Brain microvascular endothelial cell (primary cell): Measurements from ENCODE around the gene HOXB3.

Source experiments
- DNase-seq: peaks from one replicate; pipeline ENCODE4 v3.0.0-alpha.2; 2020
- H3K27ac ChIP-seq: fragments of 250-450 bp; sonication (Bioruptor Pico); 2 replicates; pipeline ENCODE4 v1.5.1; 2020; ENCODE audit warnings: mild to moderate bottlenecking, moderate library complexity
- H3K27me3 ChIP-seq: fragments of 250-450 bp; sonication (Bioruptor Pico); replicated peaks from 2 replicates; pipeline ENCODE4 v1.5.1; 2020; ENCODE audit warnings: mild to moderate bottlenecking
- H3K36me3 ChIP-seq: fragments of 250-450 bp; sonication (Bioruptor Pico); replicated peaks from 2 replicates; pipeline ENCODE4 v1.5.1; 2020; ENCODE audit warnings: mild to moderate bottlenecking
- H3K4me3 ChIP-seq: 2 replicates; pipeline ENCODE4 v1.5.1; 2011; ENCODE audit warnings: low read depth, mild to moderate bottlenecking, control low read depth, low read length, moderate library complexity
- in situ Hi-C: cut with HindIII; loops from 2 replicates; pipeline ENCODE4 v1.10.0; 2017; ENCODE audit warnings: low sequenced_read_pairs, low pct_ligation_motif_present
- TF ChIP-seq, protein P1 (sequence below): IDR thresholded peaks from 2 replicates; pipeline ENCODE4 v1.5.1; 2011; ENCODE audit warnings: low read depth, mild to moderate bottlenecking, moderate library complexity, low read length, control low read depth, inconsistent platforms; ENCODE audit errors: missing control alignments

The HOXB3 gene

DNA sequence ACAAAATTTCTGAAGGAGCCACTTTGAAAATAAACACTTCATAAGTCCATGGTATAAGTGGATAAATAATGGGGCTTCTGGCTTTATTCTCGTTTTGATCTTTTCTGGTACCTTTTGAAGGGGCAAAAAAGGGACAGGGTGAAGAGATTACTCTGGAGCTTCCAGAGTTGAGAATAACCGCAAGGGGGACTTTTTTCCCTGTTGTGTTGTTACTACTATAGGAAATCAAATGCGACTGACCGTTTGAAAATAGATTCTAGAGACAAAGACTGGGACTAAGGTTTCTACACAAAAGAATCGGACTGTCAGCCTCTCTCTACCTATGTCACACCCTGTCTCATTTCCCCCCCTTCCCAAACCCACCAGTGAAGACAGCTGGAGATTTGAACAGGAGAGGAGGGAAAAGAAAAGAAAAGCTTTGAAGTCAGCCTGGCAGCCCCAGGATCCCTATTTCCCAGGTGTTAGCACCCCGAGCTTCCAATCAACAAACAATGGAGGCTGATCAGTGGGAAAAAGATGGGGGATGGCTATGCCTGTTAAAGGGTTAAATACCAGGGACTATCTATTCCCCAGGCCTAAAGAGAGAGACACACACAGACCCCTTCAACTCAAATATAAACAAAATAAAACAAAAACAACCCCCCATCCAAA lies 20.2 kb downstream of the HOXB3 start:
- no peak for DNase-seq
- Histone ChIP-seq H3K27me3 (peaks cover 98% of the 10 kb centered on the region), H3K4me3 (no peak overlapping the region), H3K27ac (no peak overlapping the region), H3K36me3 (no peaks in the 10 kb centered on the region)
- in situ Hi-C loops, result no loop called here
- TF ChIP-seq, protein P1, sequence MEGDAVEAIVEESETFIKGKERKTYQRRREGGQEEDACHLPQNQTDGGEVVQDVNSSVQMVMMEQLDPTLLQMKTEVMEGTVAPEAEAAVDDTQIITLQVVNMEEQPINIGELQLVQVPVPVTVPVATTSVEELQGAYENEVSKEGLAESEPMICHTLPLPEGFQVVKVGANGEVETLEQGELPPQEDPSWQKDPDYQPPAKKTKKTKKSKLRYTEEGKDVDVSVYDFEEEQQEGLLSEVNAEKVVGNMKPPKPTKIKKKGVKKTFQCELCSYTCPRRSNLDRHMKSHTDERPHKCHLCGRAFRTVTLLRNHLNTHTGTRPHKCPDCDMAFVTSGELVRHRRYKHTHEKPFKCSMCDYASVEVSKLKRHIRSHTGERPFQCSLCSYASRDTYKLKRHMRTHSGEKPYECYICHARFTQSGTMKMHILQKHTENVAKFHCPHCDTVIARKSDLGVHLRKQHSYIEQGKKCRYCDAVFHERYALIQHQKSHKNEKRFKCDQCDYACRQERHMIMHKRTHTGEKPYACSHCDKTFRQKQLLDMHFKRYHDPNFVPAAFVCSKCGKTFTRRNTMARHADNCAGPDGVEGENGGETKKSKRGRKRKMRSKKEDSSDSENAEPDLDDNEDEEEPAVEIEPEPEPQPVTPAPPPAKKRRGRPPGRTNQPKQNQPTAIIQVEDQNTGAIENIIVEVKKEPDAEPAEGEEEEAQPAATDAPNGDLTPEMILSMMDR, result no peak

DNA sequence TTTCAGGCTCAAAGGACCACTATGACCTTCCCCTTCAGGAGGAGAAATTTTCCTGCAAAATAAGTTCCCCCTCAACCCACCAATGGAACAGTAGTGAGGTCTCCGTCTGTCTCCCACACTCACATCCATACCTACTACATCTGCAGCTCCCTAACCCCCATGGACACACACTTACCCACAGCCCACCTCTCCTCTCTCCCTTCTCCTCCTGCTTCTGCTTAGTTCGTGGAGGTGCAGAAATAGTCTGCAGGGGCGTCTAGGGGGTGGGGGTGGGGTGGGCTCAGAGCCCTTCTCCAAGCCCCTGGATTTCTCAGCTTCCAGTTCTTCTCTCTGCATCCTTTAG lies 20.8 kb downstream of the HOXB3 start:
- DNase-seq, result no peak
- Histone ChIP-seq H3K27me3 (peaks cover 97% of the 10 kb centered on the region), H3K27ac (no peak overlapping the region), H3K36me3 (no peaks in the 10 kb centered on the region), H3K4me3 (peak overlapping the region; percentile 30)
- in situ Hi-C loops, result no loop called here
- TF ChIP-seq, protein P1, result no peak

DNA sequence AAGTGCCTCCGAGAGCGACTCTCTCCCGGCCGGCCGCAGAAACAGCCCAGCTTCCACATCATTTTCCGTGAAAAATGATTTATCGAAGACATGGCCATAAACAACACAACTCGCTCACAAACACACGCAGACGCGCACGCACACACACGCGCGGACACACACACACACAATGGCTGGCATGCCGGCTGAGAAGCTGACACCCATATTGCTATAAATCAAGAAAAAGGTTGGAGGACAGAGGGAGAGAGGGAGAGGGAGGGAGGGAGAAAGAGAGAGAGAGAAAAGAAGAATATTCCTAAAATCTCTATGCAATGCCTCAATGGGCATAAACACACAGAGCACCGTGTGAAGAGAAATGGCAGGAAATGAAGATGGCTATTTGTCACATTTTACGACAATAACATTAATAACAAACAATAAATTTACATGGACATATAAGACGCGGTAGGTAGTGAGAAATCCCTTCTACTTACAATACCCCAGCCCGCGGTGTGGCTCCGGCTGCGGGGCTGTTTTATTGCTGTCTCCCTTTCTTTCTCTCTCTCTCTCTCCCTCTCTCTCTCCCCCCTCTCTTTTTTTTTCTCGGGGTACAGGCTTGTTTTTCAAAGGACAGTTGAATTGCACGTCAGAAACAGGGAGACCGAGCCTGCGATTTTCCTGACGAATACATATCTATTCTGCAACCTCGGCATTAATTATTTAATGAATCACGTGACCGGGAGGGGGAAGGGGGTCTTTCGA lies 21.4 kb downstream of the HOXB3 start:
- no peak for DNase-seq
- TF ChIP-seq, protein P1, result no peak
- Histone ChIP-seq H3K27me3 (peaks cover 97% of the 10 kb centered on the region), H3K36me3 (no peaks in the 10 kb centered on the region), H3K4me3 (peak overlapping the region; percentile 30), H3K27ac (no peak overlapping the region)
- in situ Hi-C loops, result no loop called here

DNA sequence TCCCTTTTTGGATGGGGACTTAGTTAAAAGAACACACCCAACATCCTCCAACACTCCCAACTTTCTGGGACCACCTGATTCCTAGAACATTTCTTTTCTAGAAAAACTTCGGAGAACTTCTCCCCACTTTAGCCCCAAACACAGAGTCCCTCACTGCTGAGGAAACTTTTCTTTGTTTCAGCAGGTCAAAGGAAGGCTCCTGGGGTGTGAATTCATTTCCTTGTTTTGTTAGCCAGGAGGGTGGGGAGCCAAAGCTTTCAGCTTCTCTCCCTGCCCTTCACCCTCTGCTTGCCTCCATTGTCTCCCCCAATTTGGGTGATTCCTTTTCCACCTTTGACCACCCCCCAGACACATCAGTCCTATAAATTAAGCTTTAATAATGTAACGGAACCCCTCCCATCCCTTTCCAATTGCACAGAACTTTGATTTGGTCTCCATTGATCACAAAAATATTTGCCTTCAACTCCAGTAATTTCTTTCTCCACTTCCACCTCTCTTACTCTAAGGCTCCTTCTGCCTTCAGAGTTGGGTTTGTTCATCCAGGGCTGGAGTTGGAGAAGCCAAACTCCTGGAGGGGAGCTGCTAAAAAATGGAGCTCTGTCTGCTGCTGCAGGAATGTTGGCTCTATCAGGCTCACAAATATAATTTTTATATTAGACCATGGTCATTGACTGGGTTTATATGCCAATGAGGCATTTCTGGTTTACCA lies 22.2 kb downstream of the HOXB3 start:
- Histone ChIP-seq H3K27me3 (peaks cover 95% of the 10 kb centered on the region), H3K27ac (no peak overlapping the region), H3K4me3 (no peak overlapping the region), H3K36me3 (no peaks in the 10 kb centered on the region)
- TF ChIP-seq, protein P1, result no peak
- DNase-seq, result no peak
- in situ Hi-C loops, result no loop called here

DNA sequence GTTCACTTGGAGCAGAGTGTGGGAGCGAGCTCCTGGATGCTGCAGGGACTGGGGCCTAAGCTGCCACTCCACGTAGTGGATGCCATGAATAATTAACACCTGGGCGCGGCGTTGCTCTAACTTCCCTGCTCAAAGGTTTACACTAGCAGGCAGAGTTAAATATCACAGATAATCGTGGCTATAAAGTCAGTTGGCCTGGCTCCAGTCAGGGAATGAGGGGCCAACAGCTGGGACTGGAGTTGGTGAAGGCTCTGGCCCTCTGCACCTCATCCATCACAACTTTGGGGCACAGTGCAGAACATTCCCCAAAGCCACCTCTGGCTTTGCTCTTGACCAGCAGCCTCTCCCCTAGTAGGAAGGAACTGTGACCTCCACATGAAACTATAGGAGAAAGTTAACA lies 22.8 kb downstream of the HOXB3 start:
- no peak for DNase-seq
- Histone ChIP-seq H3K27me3 (peaks cover 95% of the 10 kb centered on the region), H3K36me3 (no peaks in the 10 kb centered on the region), H3K4me3 (no peak overlapping the region), H3K27ac (no peak overlapping the region)
- in situ Hi-C loops, result no loop called here
- TF ChIP-seq, protein P1, result no peak
